ENCODE results near the gene USP46. TPM values are rescaled to one million over a fixed set of nuclear protein-coding genes. Genes with fewer than 3 reads are reported as not detected.

The USP46 gene
- total RNA-seq, 1 donor from 2014 or later: 27.3 TPM

DNA sequence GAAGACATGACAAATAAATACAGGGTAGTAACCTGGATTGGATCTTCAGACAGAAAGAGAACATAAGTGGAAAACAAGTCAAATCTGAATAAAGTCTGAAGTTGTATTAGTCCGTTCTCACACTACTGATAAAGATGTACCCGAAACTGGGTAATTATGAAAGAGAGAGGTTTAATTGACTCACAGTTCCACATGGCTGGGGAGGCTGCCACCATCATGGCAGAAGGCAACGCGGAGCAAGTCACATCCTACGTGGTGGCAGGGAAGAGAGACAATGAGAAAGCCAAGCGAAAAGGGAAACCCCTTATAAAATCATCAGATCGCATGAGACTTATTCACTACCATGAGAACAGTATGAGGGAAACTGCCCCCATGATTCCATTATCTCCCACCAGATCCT is 82.8 kb downstream of the USP46 start:
- no peak for TF ChIP-seq CTCF (IDR thresholded peaks at IDR 0.05)
- Mint-ChIP-seq H3K9me3 (ENCODE audit: low read depth) (peaks cover 4% of the 10 kb centered on the region), H3K36me3 (ENCODE audit: low read depth) (no peaks in the 10 kb centered on the region), H3K4me3 (ENCODE audit: unreplicated experiment) (no peak overlapping the region), H3K27me3 (ENCODE audit: low read depth) (no peaks in the 10 kb centered on the region), H3K27ac (ENCODE audit: unreplicated experiment) (no peak overlapping the region), H3K4me1 (ENCODE audit: low read depth) (peaks cover 32% of the 10 kb centered on the region)
- no peak for DNase-seq (ENCODE audit: low spot score)

DNA sequence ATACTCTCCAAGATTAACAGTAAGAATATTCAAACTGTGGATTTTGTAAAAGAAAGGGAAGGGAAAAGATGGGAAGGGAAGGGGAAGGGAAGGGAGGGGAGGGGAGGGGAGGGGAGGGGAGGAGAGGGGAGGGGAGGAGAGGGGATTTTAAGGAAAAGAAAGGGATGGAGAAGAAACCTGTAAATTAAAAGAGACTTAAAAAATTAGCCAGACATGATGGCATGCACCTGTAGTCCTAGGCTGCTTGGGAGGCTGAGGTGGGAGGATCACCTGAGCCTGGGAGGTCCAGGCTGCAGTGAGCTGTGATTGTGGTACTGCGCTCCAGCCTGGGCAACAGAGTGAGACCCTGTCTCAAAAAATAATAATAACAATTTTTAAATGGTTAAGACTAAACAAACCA is 83.7 kb downstream of the USP46 start:
- Mint-ChIP-seq H3K9me3 (ENCODE audit: low read depth) (peaks cover 4% of the 10 kb centered on the region), H3K4me3 (ENCODE audit: unreplicated experiment) (no peak overlapping the region), H3K36me3 (ENCODE audit: low read depth) (no peaks in the 10 kb centered on the region), H3K27me3 (ENCODE audit: low read depth) (no peaks in the 10 kb centered on the region), H3K27ac (ENCODE audit: unreplicated experiment) (no peak overlapping the region), H3K4me1 (ENCODE audit: low read depth) (peaks cover 32% of the 10 kb centered on the region)
- TF ChIP-seq CTCF (IDR thresholded peaks at IDR 0.05): no peak
- DNase-seq (ENCODE audit: low spot score): no peak

- no peak overlapping the region for H3K4me3 Mint-ChIP-seq (ENCODE audit: unreplicated experiment)
- no peaks in the 10 kb centered on the region for H3K36me3 Mint-ChIP-seq (ENCODE audit: low read depth)
- no peak for TF ChIP-seq CTCF (IDR thresholded peaks at IDR 0.05)
- H3K27me3 Mint-ChIP-seq (ENCODE audit: low read depth): no peaks in the 10 kb centered on the region
- DNase-seq (ENCODE audit: low spot score): no peak
- no peak overlapping the region for H3K27ac Mint-ChIP-seq (ENCODE audit: unreplicated experiment)
- H3K9me3 Mint-ChIP-seq (ENCODE audit: low read depth): peaks cover 4% of the 10 kb centered on the region
- peaks cover 32% of the 10 kb centered on the region for H3K4me1 Mint-ChIP-seq (ENCODE audit: low read depth)
Observed at GRCh38 chr4:52574036-52574435, 85.1 kb downstream of the USP46 start.

GRCh38 chr4:52573551-52573950 is 85.5 kb downstream of the USP46 start:
- TF ChIP-seq CTCF (IDR thresholded peaks at IDR 0.05): no peak
- no peak for DNase-seq (ENCODE audit: low spot score)
- no peaks in the 10 kb centered on the region for H3K27me3 Mint-ChIP-seq (ENCODE audit: low read depth)

GRCh38 chr4:52572936-52573485 is 86.1 kb downstream of the USP46 start:
- no peak for TF ChIP-seq CTCF (IDR thresholded peaks at IDR 0.05)
- Mint-ChIP-seq H3K4me1 (ENCODE audit: low read depth) (peaks cover 32% of the 10 kb centered on the region), H3K27me3 (ENCODE audit: low read depth) (no peaks in the 10 kb centered on the region), H3K9me3 (ENCODE audit: low read depth) (peaks cover 4% of the 10 kb centered on the region), H3K36me3 (ENCODE audit: low read depth) (no peaks in the 10 kb centered on the region), H3K27ac (ENCODE audit: unreplicated experiment) (peak overlapping the region; percentile 78), H3K4me3 (ENCODE audit: unreplicated experiment) (no peak overlapping the region)
- no peak for DNase-seq (ENCODE audit: low spot score)

More at GRCh38 chr4:52573551-52573950, 85.5 kb downstream of the USP46 start:
- no peaks in the 10 kb centered on the region for H3K36me3 Mint-ChIP-seq (ENCODE audit: low read depth)
- peaks cover 4% of the 10 kb centered on the region for H3K9me3 Mint-ChIP-seq (ENCODE audit: low read depth)
- no peak overlapping the region for H3K4me3 Mint-ChIP-seq (ENCODE audit: unreplicated experiment)
- H3K4me1 Mint-ChIP-seq (ENCODE audit: low read depth): peaks cover 32% of the 10 kb centered on the region
- peak overlapping the region; percentile 78 for H3K27ac Mint-ChIP-seq (ENCODE audit: unreplicated experiment)
